GM23248 (cell line): Measurements from ENCODE around the gene NALCN. TPM values are rescaled to one million over a fixed set of nuclear protein-coding genes. Genes with fewer than 3 reads are reported as not detected.

Experiments
- DNase-seq: peaks from one replicate; pipeline ENCODE4 v3.0.0-alpha.2; 2015
- H2AFZ ChIP-seq: fragments of 200-600 bp; sonication (generic); 2 replicates; pipeline ENCODE4 v1.6.1; 2016; ENCODE audit warnings: antibody characterized with exemption
- H3F3A ChIP-seq: fragments of 200-600 bp; sonication (generic); 2 replicates; pipeline ENCODE4 v1.6.1; 2016; ENCODE audit warnings: mild to moderate bottlenecking, antibody characterized with exemption, mixed run types; ENCODE audit not compliant: insufficient read depth
- H3K27ac ChIP-seq: fragments of 200-600 bp; sonication (generic); 2 replicates; pipeline ENCODE4 v1.5.1; 2016; ENCODE audit warnings: mild to moderate bottlenecking
- H3K27me3 ChIP-seq: fragments of 200-600 bp; sonication (generic); replicated peaks from 2 replicates; pipeline ENCODE4 v1.6.1; 2016; ENCODE audit warnings: mild to moderate bottlenecking; ENCODE audit not compliant: insufficient read depth
- H3K36me3 ChIP-seq: fragments of 200-600 bp; sonication (generic); 2 replicates; pipeline ENCODE4 v1.6.1; 2016; ENCODE audit warnings: low read depth, mild to moderate bottlenecking
- H3K4me1 ChIP-seq: fragments of 200-600 bp; sonication (generic); 2 replicates; pipeline ENCODE4 v1.6.1; 2016; ENCODE audit warnings: mild to moderate bottlenecking; ENCODE audit not compliant: insufficient read depth
- H3K4me2 ChIP-seq: fragments of 200-600 bp; sonication (generic); one replicate; pipeline ENCODE4 v1.6.1; 2016; ENCODE audit warnings: mild to moderate bottlenecking; ENCODE audit not compliant: unreplicated experiment
- H3K4me3 ChIP-seq: fragments of 200-600 bp; sonication (generic); 2 replicates; pipeline ENCODE4 v1.5.1; 2016; ENCODE audit warnings: mild to moderate bottlenecking
- H3K79me2 ChIP-seq: fragments of 200-600 bp; sonication (generic); 2 replicates; pipeline ENCODE4 v1.6.1; 2016; ENCODE audit warnings: mild to moderate bottlenecking; ENCODE audit not compliant: insufficient read depth
- H3K9ac ChIP-seq: fragments of 200-600 bp; sonication (generic); 2 replicates; pipeline ENCODE4 v1.6.1; 2016; ENCODE audit warnings: mild to moderate bottlenecking
- H3K9me2 ChIP-seq: fragments of 200-600 bp; sonication (generic); 2 replicates; pipeline ENCODE4 v1.6.1; 2016; ENCODE audit warnings: mixed run types, mild to moderate bottlenecking, moderate library complexity; ENCODE audit not compliant: insufficient read depth
- H3K9me3 ChIP-seq: fragments of 200-600 bp; sonication (generic); one replicate; pipeline ENCODE4 v1.6.1; 2017; ENCODE audit warnings: low read depth
- H4K20me1 ChIP-seq: fragments of 200-600 bp; sonication (generic); 2 replicates; pipeline ENCODE4 v1.6.0; 2016; ENCODE audit not compliant: insufficient read depth
- EZH2 ChIP-seq: fragments of 200-600 bp; sonication (generic); IDR thresholded peaks from 2 replicates; pipeline ENCODE4 v1.6.1; 2018; ENCODE audit warnings: antibody characterized with exemption, mild to moderate bottlenecking; ENCODE audit not compliant: insufficient read depth, poor library complexity, severe bottlenecking
- EZH2phosphoT487 ChIP-seq: fragments of 200-600 bp; sonication (generic); IDR thresholded peaks from 2 replicates; pipeline ENCODE4 v1.6.1; 2018; ENCODE audit warnings: antibody characterized with exemption, moderate library complexity, mild to moderate bottlenecking, low read depth; ENCODE audit not compliant: insufficient read depth
- WGBS, 2 experiments: methylation state at CpG; one replicate each; pipeline ENCODE4 v1.1.6; 2015 to 2017; ENCODE audit warnings: low lambda C conversion rate in 2 of 2, low coverage in 1 of 2; ENCODE audit errors: missing lambda C conversion rate in 2 of 2; 5-methylcytosine and 5-hydroxymethylcytosine counted together
- in situ Hi-C: fragments of 300-500 bp; cut with MboI; formaldehyde crosslinking; loops from 2 replicates; pipeline ENCODE4 v1.15.0; 2020
- polyA plus RNA-seq: library from polyadenylated mRNA; unstranded; fragments of >200 nt; fragmentation: Nextera tagmentation; extraction: Ambion mirVana; gene quantifications from 2 replicates; pipeline ENCODE4 v1.2.1, GENCODE V29; 2016
- total RNA-seq: library from RNA; depleted of rRNA; stranded (reverse); fragments of >200 nt; shearing (Covaris generic); gene quantifications from 2 replicates; pipeline ENCODE4 v1.2.3, GENCODE V29; 2014

NALCN gene
- total and polyA plus RNA-seq, 2 experiments from 2014 or later: 3.1 to 3.6 TPM

- DNase-seq: no peak
- in situ Hi-C loops: no loop called here
- no peak overlapping the region for H3K4me2 ChIP-seq
- 75 to 77% methylated on average over 4 of the region's 4 CpGs for WGBS, 2 experiments
- H3K9me2 ChIP-seq: no peaks in the 10 kb centered on the region
- no peak overlapping the region for H3K4me3 ChIP-seq
- H3K9me3 ChIP-seq: no peaks in the 10 kb centered on the region
- no peaks in the 10 kb centered on the region for H3K36me3 ChIP-seq
- no peak overlapping the region for H3K27ac ChIP-seq
- no peaks in the 10 kb centered on the region for H3K4me1 ChIP-seq
- no peak overlapping the region for H3K9ac ChIP-seq
- H4K20me1 ChIP-seq: no peaks in the 10 kb centered on the region
- TF ChIP-seq EZH2 (no peak), EZH2phosphoT487 (no peak)
- H3F3A ChIP-seq: no peaks in the 10 kb centered on the region
- no peak overlapping the region for H2AFZ ChIP-seq
- H3K79me2 ChIP-seq: no peaks in the 10 kb centered on the region
- H3K27me3 ChIP-seq: peaks cover 8% of the 10 kb centered on the region
Measured at GRCh38 chr13:101116826-101117225, 299.5 kb downstream of the NALCN start.

DNA sequence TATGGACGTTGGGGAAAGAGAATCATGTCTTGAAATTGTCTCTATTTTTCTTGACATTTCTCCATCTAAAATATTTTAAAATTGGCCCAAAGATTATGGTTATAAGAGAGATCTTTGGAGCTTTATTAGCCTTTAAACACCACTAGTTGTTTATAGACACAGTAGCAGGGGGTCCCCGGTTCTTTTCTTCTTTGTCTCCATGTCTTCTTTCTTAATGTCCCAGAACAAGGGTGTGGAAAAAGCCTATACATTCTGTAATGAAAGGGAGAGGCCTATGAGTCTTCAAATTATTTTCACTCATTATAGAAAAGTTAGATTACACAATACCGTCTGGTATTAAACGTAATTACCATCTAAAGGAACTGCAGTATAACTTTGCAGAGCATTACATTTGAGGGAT lies 300.0 kb downstream of the NALCN start:
- H3K79me2 ChIP-seq: no peaks in the 10 kb centered on the region
- H3K9me3 ChIP-seq: no peaks in the 10 kb centered on the region
- no peak overlapping the region for H3K9ac ChIP-seq
- peaks cover 8% of the 10 kb centered on the region for H3K27me3 ChIP-seq
- H3K4me1 ChIP-seq: no peaks in the 10 kb centered on the region
- H3F3A ChIP-seq: no peaks in the 10 kb centered on the region
- TF ChIP-seq EZH2: no peak
- TF ChIP-seq EZH2phosphoT487: no peak
- no peak overlapping the region for H2AFZ ChIP-seq
- H3K4me2 ChIP-seq: no peak overlapping the region
- no peaks in the 10 kb centered on the region for H3K9me2 ChIP-seq
- H3K27ac ChIP-seq: no peak overlapping the region
- no peak for DNase-seq
- no peaks in the 10 kb centered on the region for H4K20me1 ChIP-seq
- WGBS, 2 experiments: 40 to 50% methylated on average over 4 of the region's 4 CpGs
- in situ Hi-C loops: no loop called here
- H3K4me3 ChIP-seq: no peak overlapping the region
- H3K36me3 ChIP-seq: no peaks in the 10 kb centered on the region

GRCh38 chr13:101115762-101116171 lies 300.5 kb downstream of the NALCN start:
- no peak overlapping the region for H2AFZ ChIP-seq
- H3K4me1 ChIP-seq: no peaks in the 10 kb centered on the region
- H3K4me3 ChIP-seq: no peak overlapping the region
- no peaks in the 10 kb centered on the region for H3K79me2 ChIP-seq
- H3K27me3 ChIP-seq: peaks cover 8% of the 10 kb centered on the region
- H3F3A ChIP-seq: no peaks in the 10 kb centered on the region
- H3K27ac ChIP-seq: no peak overlapping the region
- no peak for TF ChIP-seq EZH2phosphoT487
- no peak for TF ChIP-seq EZH2
- peak; percentile 31 for DNase-seq
- H3K9me2 ChIP-seq: no peaks in the 10 kb centered on the region
- no peak overlapping the region for H3K4me2 ChIP-seq
- in situ Hi-C loops: no loop called here
- H3K9ac ChIP-seq: no peak overlapping the region
- H3K9me3 ChIP-seq: no peaks in the 10 kb centered on the region
- H3K36me3 ChIP-seq: no peaks in the 10 kb centered on the region
- no peaks in the 10 kb centered on the region for H4K20me1 ChIP-seq

- H3K27ac ChIP-seq: no peak overlapping the region
- TF ChIP-seq EZH2 (no peak), EZH2phosphoT487 (no peak)
- WGBS, 2 experiments: 76 to 80% methylated on average over 2 of the region's 2 CpGs
- no peaks in the 10 kb centered on the region for H3K9me2 ChIP-seq
- no peaks in the 10 kb centered on the region for H3K4me1 ChIP-seq
- no peak overlapping the region for H3K4me3 ChIP-seq
- no peak for DNase-seq
- no peak overlapping the region for H2AFZ ChIP-seq
- H3K79me2 ChIP-seq: no peaks in the 10 kb centered on the region
- H3K27me3 ChIP-seq: no peaks in the 10 kb centered on the region; the same call in 1 of the 2 replicates
- H3K9me3 ChIP-seq: no peaks in the 10 kb centered on the region
- in situ Hi-C loops: no loop called here
- H3K9ac ChIP-seq: no peak overlapping the region
- H4K20me1 ChIP-seq: no peaks in the 10 kb centered on the region
- H3F3A ChIP-seq: no peaks in the 10 kb centered on the region
- H3K36me3 ChIP-seq: no peaks in the 10 kb centered on the region
- no peak overlapping the region for H3K4me2 ChIP-seq
Measured at GRCh38 chr13:101111894-101112293, 304.4 kb downstream of the NALCN start.

DNA sequence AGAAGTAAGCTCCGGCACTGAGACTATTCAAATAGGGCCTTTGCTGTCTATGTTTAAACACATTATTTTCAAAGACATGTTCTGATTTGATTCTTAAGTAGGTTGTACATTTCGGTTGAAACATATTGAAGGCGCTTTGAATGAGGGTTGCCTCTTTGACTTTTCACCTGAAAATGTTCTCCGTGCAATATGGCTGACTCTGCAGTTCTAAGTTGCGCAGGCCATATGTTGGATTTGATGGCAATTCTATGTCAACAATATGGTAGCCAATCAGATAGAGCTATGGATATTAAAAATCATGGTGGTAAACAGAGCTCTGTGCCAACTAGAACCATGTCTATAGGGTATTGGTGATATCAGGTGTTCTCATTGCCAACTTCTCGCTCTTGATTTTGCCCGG lies 307.3 kb downstream of the NALCN start:
- no peak overlapping the region for H2AFZ ChIP-seq
- no peaks in the 10 kb centered on the region for H3K36me3 ChIP-seq
- no peak for DNase-seq
- TF ChIP-seq EZH2 (no peak), EZH2phosphoT487 (no peak)
- no peaks in the 10 kb centered on the region for H3F3A ChIP-seq
- H3K27ac ChIP-seq: no peak overlapping the region
- H3K9me2 ChIP-seq: no peaks in the 10 kb centered on the region
- no peak overlapping the region for H3K4me3 ChIP-seq
- no peak overlapping the region for H3K9ac ChIP-seq
- no peaks in the 10 kb centered on the region for H3K9me3 ChIP-seq
- in situ Hi-C loops: no loop called here
- no peaks in the 10 kb centered on the region for H3K79me2 ChIP-seq
- no peaks in the 10 kb centered on the region for H3K4me1 ChIP-seq
- WGBS, 2 experiments: 54 to 64% methylated on average over 7 of the region's 7 CpGs
- H3K4me2 ChIP-seq: no peak overlapping the region
- H3K27me3 ChIP-seq: no peaks in the 10 kb centered on the region; the same call in 1 of the 2 replicates
- H4K20me1 ChIP-seq: no peaks in the 10 kb centered on the region
